Mucosa of descending colon (tissue), 3 donors: ENCODE data around the gene FBN2. TPM values are rescaled to one million over a fixed set of nuclear protein-coding genes. Genes with fewer than 3 reads are reported as not detected.

Experiments
- ATAC-seq: fragments of 200-7000 bp; cut with Tn5 transposase; one replicate; pipeline ENCODE4 v1.9.1; 2020; ENCODE audit warnings: mild to moderate bottlenecking, moderate library complexity
- DNase-seq, 3 donors: peaks; one replicate each; pipeline ENCODE4 v3.0.0-alpha.2; 2020
- H3K36me3 ChIP-seq: fragments of 200-600 bp; one replicate; pipeline ENCODE4 v1.8.0; 2021; ENCODE audit warnings: low read depth, mild to moderate bottlenecking
- H3K4me1 ChIP-seq: fragments of 200-600 bp; one replicate; pipeline ENCODE4 v1.8.0; 2021; ENCODE audit warnings: low read depth, mild to moderate bottlenecking
- H3K4me3 ChIP-seq: fragments of 200-600 bp; one replicate; pipeline ENCODE4 v1.8.0; 2021; ENCODE audit warnings: mild to moderate bottlenecking
- H3K9me3 ChIP-seq: fragments of 200-600 bp; one replicate; pipeline ENCODE4 v1.8.0; 2021; ENCODE audit warnings: mild to moderate bottlenecking
- intact Hi-C, 2 donors: fragments of 100-400 bp; cut with DNase I in 1 of 2; cut with micrococcal nuclease in 1 of 2; formaldehyde crosslinking; loops; one replicate each; pipeline versions ENCODE4 v1.11.0 to v1.11.1; 2022; cut with DNase I, micrococcal nuclease
- total RNA-seq, 3 donors: library from RNA; stranded (reverse); fragmentation: NEBNext Ultra II Directional in 2 of 3; extraction: Animal tissue kit (Norgen Biotek cat#: 25700) in 2 of 3; gene quantifications; one replicate each; pipeline versions ENCODE4 v1.2.1 to v1.2.4, GENCODE V29; 2021 to 2023
- TF ChIP-seq, protein P1 (sequence below): fragments of 200-600 bp; IDR thresholded peaks from one replicate; pipeline ENCODE4 v1.8.0; 2022; ENCODE audit warnings: antibody characterized with exemption, mild to moderate bottlenecking
- donor health status: DM: no; HTN: no; CAD: no; lungs with moderate emphysema.
- donor health status: DM: no; HTN: no; CAD: no.
- donor health status: DM: no; HTN: yes; CAD: no.

Gene FBN2
- total RNA-seq, 3 donors from 2014 or later, result 1.0 to 5.8 (median 1.6) TPM

DNA sequence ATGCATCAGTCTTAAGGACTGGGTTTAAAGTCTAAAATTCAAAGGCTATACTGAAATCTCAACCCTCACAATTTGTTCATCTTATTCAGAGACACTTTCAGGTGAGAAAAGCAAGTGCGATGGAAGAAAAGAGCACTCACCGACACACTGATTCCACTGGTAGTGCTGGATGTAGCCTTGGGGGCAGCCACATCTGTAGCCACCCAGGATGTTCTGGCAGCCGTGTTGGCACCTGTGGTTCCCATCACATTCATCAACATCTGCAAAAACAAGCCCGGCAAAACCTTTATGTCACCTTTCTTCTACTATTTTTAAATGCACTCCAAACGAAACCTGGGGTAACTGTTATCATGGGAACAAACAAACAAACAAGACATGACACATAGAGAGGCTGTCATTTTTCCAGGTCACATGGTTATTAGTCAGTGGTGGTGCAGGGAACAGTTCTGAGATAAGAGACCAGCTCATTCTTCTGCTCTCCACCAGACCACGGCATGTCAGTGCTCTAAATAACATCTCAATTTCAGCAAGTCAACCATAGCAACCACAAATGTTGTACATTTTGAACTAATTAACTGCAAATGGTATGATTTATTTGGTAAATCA is 266.1 kb downstream of the FBN2 start:
- no peaks in the 10 kb centered on the region for H3K4me1 ChIP-seq
- H3K4me3 ChIP-seq, result no peak overlapping the region
- TF ChIP-seq, protein P1, sequence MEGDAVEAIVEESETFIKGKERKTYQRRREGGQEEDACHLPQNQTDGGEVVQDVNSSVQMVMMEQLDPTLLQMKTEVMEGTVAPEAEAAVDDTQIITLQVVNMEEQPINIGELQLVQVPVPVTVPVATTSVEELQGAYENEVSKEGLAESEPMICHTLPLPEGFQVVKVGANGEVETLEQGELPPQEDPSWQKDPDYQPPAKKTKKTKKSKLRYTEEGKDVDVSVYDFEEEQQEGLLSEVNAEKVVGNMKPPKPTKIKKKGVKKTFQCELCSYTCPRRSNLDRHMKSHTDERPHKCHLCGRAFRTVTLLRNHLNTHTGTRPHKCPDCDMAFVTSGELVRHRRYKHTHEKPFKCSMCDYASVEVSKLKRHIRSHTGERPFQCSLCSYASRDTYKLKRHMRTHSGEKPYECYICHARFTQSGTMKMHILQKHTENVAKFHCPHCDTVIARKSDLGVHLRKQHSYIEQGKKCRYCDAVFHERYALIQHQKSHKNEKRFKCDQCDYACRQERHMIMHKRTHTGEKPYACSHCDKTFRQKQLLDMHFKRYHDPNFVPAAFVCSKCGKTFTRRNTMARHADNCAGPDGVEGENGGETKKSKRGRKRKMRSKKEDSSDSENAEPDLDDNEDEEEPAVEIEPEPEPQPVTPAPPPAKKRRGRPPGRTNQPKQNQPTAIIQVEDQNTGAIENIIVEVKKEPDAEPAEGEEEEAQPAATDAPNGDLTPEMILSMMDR, result no peak
- DNase-seq (no peak), ATAC-seq (no peak)
- no peaks in the 10 kb centered on the region for H3K36me3 ChIP-seq
- intact Hi-C loops, result no loop called here
- H3K9me3 ChIP-seq, result no peaks in the 10 kb centered on the region

DNA sequence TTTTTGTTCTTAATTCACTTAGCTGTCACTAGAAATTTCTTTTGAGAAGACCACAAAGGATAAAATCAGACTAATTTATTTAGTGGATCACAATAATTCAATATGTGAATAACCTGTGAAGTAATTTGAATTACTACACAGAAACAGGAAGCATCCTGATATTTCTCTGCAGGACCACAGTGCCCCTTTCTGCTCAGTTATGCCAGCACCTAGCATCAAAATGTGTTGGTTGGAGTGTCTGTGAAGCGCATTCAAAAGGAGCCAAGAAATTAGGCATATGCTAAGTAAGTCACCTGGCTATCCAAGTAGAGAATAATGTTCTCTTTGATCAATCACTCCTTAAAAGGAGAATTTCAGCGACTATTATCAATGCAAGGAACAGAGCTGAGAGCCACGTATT is 267.0 kb downstream of the FBN2 start:
- no peak overlapping the region for H3K4me3 ChIP-seq
- intact Hi-C loops, result no loop called here
- TF ChIP-seq, protein P1, result no peak

DNA sequence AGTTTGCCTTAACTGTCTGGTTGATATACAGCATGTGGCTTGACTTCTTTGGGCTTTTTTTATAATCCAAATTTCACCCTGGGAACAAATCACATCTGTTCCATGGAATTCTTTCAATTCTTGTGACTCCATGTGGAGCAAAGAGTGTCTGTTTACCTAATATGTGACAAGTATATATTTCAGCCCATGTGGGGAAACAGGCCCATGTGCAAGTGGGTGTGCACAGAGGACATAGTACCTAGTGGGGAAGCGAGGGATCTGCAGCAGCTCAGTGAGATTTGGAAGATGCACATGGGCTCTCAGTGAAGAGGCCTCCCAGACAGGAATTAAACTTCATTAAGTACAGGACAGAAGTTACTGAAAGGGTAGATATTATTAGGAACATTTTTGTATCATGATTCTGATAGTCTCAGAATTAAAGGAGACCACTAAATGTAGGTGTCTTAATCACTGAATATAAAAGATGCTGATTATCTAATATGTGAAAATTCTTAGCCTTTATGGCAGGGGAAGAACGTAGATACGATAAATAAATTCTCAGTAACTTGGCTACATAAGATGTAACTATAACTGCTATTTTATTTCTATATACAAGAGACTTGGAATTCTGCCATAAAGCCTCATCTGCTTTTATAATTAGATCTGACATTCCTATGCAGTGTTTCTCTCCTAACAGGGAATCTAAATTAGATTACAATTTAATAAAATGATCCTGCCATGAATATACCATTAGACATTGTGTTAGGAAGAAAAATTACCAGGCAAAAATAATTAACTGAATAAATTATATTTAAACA is 273.3 kb downstream of the FBN2 start:
- Histone ChIP-seq H3K9me3 (no peaks in the 10 kb centered on the region), H3K36me3 (no peaks in the 10 kb centered on the region), H3K4me1 (no peaks in the 10 kb centered on the region), H3K4me3 (no peak overlapping the region)
- TF ChIP-seq, protein P1, result no peak
- ATAC-seq (no peak), DNase-seq (no peak)
- intact Hi-C loops, result no loop called here

More for the DNA sequence above, 267.0 kb downstream of the FBN2 start:
- no peaks in the 10 kb centered on the region for H3K4me1 ChIP-seq
- no peak for DNase-seq
- H3K9me3 ChIP-seq, result no peaks in the 10 kb centered on the region
- H3K36me3 ChIP-seq, result no peaks in the 10 kb centered on the region
- no peak for ATAC-seq

DNA sequence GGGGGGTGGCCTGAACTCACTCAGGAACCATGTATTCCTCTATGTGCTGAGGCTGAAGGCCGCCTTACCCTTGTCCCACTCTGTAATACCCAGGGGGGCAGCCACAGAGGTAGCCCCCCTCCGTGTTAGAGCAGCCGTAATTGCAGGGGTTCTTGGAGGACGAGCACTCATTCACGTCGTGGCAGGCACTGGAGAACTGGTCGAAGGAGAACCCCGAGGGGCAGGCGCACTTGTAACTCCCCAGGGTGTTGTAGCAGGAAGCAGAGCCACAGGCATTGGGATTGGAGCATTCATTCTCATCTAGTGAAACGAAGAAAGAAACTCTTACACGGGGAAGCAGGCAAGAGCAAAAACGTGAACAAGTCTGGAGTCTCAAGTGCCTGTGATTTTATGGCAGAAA is 274.7 kb downstream of the FBN2 start:
- DNase-seq, result no peak
- Histone ChIP-seq H3K9me3 (no peaks in the 10 kb centered on the region), H3K36me3 (no peaks in the 10 kb centered on the region), H3K4me1 (no peaks in the 10 kb centered on the region), H3K4me3 (no peak overlapping the region)
- TF ChIP-seq, protein P1, result no peak
- no peak for ATAC-seq
- intact Hi-C loops, result no loop called here

DNA sequence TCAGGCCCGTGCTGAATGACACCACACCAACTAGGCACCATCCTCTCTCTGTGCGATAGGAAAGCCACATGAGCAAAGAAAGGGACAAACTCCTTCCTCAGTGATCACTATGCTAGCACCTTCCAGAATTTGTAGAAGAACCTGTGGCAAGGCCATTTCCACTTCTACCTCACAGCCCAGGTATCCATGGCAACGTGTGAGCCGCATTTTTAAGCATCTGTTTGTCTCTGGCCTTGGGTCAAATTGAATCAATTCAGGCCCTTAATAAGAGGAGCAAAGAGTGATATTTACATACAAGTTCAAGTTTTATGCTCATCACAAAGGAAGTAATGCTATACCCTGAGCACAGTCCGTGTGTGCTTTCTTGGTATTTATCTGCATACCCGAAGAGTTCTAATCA is 275.1 kb downstream of the FBN2 start:
- no peak overlapping the region for H3K4me3 ChIP-seq
- H3K36me3 ChIP-seq, result no peaks in the 10 kb centered on the region
- intact Hi-C loops, result no loop called here
- H3K4me1 ChIP-seq, result no peaks in the 10 kb centered on the region
- no peaks in the 10 kb centered on the region for H3K9me3 ChIP-seq
- TF ChIP-seq, protein P1, result no peak
- DNase-seq (no peak), ATAC-seq (no peak)
